PC-3 (cell line): Measurements from ENCODE around the gene RHEBL1. TPM values are rescaled to one million over a fixed set of nuclear protein-coding genes. Genes with fewer than 3 reads are reported as not detected.

Experiments used
- ATAC-seq: fragments of 200-7000 bp; cut with Tn5 transposase; 2 replicates; pipeline ENCODE4 v1.9.1; 2020; ENCODE audit warnings: mild to moderate bottlenecking, moderate library complexity
- BruUV-seq: library from RNA; stranded (reverse); fragments of 400-500 nt; replicated peaks from 2 replicates; lab custom pipeline; 2021; lab: Mats Ljungman, UMichigan
- CTCF ChIA-PET: fragments of 300-600 bp; sonication (Branson Sonifier 250); formaldehyde crosslinking; loops from one replicate; lab custom pipeline; 2022; ENCODE audit warnings: antibody characterized with exemption; lab: Charles Lee
- POLR2A ChIA-PET: fragments of 300-600 bp; sonication (Branson Sonifier 250); formaldehyde crosslinking; loops from one replicate; lab custom pipeline; 2022; ENCODE audit warnings: antibody characterized with exemption; ENCODE audit not compliant: unreplicated experiment; lab: Charles Lee
- DNase-seq: peaks from one replicate; pipeline ENCODE4 v3.0.0-alpha.2; 2015
- H2AFZ ChIP-seq: fragments of 300-600 bp; sonication (generic); 2 replicates; pipeline ENCODE4 v1.6.0; 2016; ENCODE audit warnings: antibody characterized with exemption, low read length
- H3F3A ChIP-seq: fragments of 300-600 bp; sonication (generic); one replicate; pipeline ENCODE4 v1.6.0; 2017; ENCODE audit warnings: antibody characterized with exemption, low read length, control low read depth, mild to moderate bottlenecking; ENCODE audit not compliant: unreplicated experiment
- H3K27ac ChIP-seq: fragments of 300-600 bp; sonication (generic); 2 replicates; pipeline ENCODE4 v1.5.1; 2016; ENCODE audit warnings: mild to moderate bottlenecking, low read length
- H3K27me3 ChIP-seq: fragments of 300-600 bp; sonication (generic); 2 replicates; pipeline ENCODE4 v1.6.1; 2016; ENCODE audit warnings: low read length, mixed read lengths
- H3K36me3 ChIP-seq: fragments of 300-600 bp; sonication (generic); 2 replicates; pipeline ENCODE4 v1.6.1; 2016; ENCODE audit warnings: low read depth, mixed run types, low read length, mixed read lengths
- H3K4me1 ChIP-seq: fragments of 300-600 bp; sonication (generic); 2 replicates; pipeline ENCODE4 v1.5.1; 2016; ENCODE audit warnings: low read length; ENCODE audit not compliant: insufficient read depth
- H3K4me2 ChIP-seq: fragments of 300-600 bp; sonication (generic); 2 replicates; pipeline ENCODE4 v1.6.0; 2016; ENCODE audit warnings: low read length
- H3K4me3 ChIP-seq: fragments of 300-600 bp; sonication (generic); 2 replicates; pipeline ENCODE4 v1.5.1; 2016; ENCODE audit warnings: mild to moderate bottlenecking, low read length, mixed read lengths
- H3K79me2 ChIP-seq: fragments of 300-600 bp; sonication (generic); 2 replicates; pipeline ENCODE4 v1.6.1; 2017; ENCODE audit warnings: low read length, mixed read lengths
- H3K9ac ChIP-seq: fragments of 300-600 bp; sonication (generic); 2 replicates; pipeline ENCODE4 v1.6.0; 2016; ENCODE audit warnings: mild to moderate bottlenecking, low read length
- H3K9me2 ChIP-seq: fragments of 300-600 bp; sonication (generic); replicated peaks from 2 replicates; pipeline ENCODE4 v1.6.1; 2016; ENCODE audit warnings: mixed run types, low read length, mixed read lengths
- H3K9me3 ChIP-seq: fragments of 300-600 bp; sonication (generic); 2 replicates; pipeline ENCODE4 v1.6.1; 2016; ENCODE audit warnings: low read length, mixed read lengths
- H4K20me1 ChIP-seq: fragments of 300-600 bp; sonication (generic); 2 replicates; pipeline ENCODE4 v1.6.1; 2016; ENCODE audit warnings: low read length, mixed read lengths
- intact Hi-C: fragments of 100-400 bp; cut with micrococcal nuclease; formaldehyde crosslinking; loops from 2 replicates; pipeline ENCODE4 v1.9.0; 2023
- total RNA-seq: library from RNA; depleted of rRNA; stranded (reverse); fragments of >200 nt; gene quantifications from 2 replicates; pipeline ENCODE4 v1.2.3, GENCODE V29; 2014; rRNA removed
- TF ChIP-seq, protein P1 (sequence below): fragments of 300-600 bp; sonication (generic); conservative IDR thresholded peaks from 2 replicates; pipeline ENCODE4 v1.5.1; 2017; ENCODE audit warnings: antibody characterized with exemption, low read depth, mild to moderate bottlenecking, low read length

The RHEBL1 gene
- total RNA-seq, 1 experiment from 2014 or later, result 5.0 TPM

DNA sequence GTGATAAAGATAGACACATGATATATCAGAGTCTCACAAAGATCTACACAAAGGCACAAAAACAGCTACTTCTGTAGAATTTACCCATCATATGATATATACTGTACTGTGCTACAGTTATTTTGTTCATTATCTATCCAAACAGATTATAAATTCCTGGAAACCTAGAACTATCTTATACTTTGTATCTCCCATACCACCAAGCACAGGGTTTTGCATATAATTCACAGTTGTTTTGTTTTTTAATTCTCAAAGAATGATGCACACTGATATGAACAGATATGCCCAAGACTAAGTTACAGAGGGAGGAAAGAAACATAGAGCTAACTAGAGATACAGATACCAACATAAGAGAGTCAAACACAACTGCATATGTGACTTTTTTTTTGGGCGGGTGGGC is 54.6 kb downstream of the RHEBL1 start:
- no peaks in the 10 kb centered on the region for H3K9me2 ChIP-seq
- POLR2A ChIA-PET, result interaction anchor here (0.7 kb wide), 1 partner anchor 18 kb away, joined by 6 read pairs; no protein-coding TSS in a partner anchor

More for the DNA sequence above, 54.6 kb downstream of the RHEBL1 start:
- peaks cover 11% of the 10 kb centered on the region; the same call in 1 of the 2 replicates for H3K36me3 ChIP-seq
- no peaks in the 10 kb centered on the region for H3K9me3 ChIP-seq
- intact Hi-C loops, result no loop called here
- no peak overlapping the region for H3K4me3 ChIP-seq
- peaks cover 4% of the 10 kb centered on the region for H3F3A ChIP-seq
- no peak for DNase-seq
- TF ChIP-seq, protein P1, sequence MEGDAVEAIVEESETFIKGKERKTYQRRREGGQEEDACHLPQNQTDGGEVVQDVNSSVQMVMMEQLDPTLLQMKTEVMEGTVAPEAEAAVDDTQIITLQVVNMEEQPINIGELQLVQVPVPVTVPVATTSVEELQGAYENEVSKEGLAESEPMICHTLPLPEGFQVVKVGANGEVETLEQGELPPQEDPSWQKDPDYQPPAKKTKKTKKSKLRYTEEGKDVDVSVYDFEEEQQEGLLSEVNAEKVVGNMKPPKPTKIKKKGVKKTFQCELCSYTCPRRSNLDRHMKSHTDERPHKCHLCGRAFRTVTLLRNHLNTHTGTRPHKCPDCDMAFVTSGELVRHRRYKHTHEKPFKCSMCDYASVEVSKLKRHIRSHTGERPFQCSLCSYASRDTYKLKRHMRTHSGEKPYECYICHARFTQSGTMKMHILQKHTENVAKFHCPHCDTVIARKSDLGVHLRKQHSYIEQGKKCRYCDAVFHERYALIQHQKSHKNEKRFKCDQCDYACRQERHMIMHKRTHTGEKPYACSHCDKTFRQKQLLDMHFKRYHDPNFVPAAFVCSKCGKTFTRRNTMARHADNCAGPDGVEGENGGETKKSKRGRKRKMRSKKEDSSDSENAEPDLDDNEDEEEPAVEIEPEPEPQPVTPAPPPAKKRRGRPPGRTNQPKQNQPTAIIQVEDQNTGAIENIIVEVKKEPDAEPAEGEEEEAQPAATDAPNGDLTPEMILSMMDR, result no peak
- ATAC-seq, result no peak
- no peaks in the 10 kb centered on the region for H4K20me1 ChIP-seq
- H3K79me2 ChIP-seq, result peaks cover 34% of the 10 kb centered on the region
- no peak overlapping the region for H2AFZ ChIP-seq
- peaks cover 18% of the 10 kb centered on the region for H3K4me1 ChIP-seq
- H3K9ac ChIP-seq, result no peak overlapping the region
- no peaks in the 10 kb centered on the region for H3K27me3 ChIP-seq
- CTCF ChIA-PET, result interaction anchor here (0.5 to 1.2 kb wide), 3 partner anchors 18 to 115 kb away, joined by 3 to 6 read pairs (median 4); no protein-coding TSS in a partner anchor
- no peak overlapping the region for H3K27ac ChIP-seq
- no TSS peak for BruUV-seq
- H3K4me2 ChIP-seq, result no peak overlapping the region

Other genes starting within 250 kb of the RHEBL1 start
- 102 and 105 TPM in 2 replicates for gene DDX23, start 217.8 kb downstream of the RHEBL1 start, total RNA-seq
- gene RND1, start 204.1 kb downstream of the RHEBL1 start, total RNA-seq, result 7.6 and 8.3 TPM in 2 replicates
- 9.7 and 16.4 TPM in 2 replicates for gene FKBP11, start 144.5 kb downstream of the RHEBL1 start, total RNA-seq
- gene ARF3, start 112.5 kb downstream of the RHEBL1 start, total RNA-seq, result 85.5 and 93.0 TPM in 2 replicates
- gene WNT10B, start 98.2 kb downstream of the RHEBL1 start, total RNA-seq, result 3.7 and 7.4 TPM in 2 replicates
- not detected in 2 replicates for gene WNT1, start 91.7 kb downstream of the RHEBL1 start, total RNA-seq
- 3.5 and 5.6 TPM in 2 replicates for gene DDN, start 70.6 kb downstream of the RHEBL1 start, total RNA-seq
- 62.1 and 66.5 TPM in 2 replicates for gene PRKAG1, start 51.2 kb downstream of the RHEBL1 start, total RNA-seq
- 41.9 and 51.7 TPM in 2 replicates for gene KMT2D, start 9.2 kb downstream of the RHEBL1 start, total RNA-seq
- 0.04 and 0.23 TPM in 2 replicates for gene DHH, start 24.8 kb upstream of the RHEBL1 start, total RNA-seq
- 17.1 and 18.5 TPM in 2 replicates for gene LMBR1L, start 40.9 kb upstream of the RHEBL1 start, total RNA-seq
- 4,374 and 4,720 TPM in 2 replicates for gene TUBA1B, start 61.4 kb upstream of the RHEBL1 start, total RNA-seq
- 46.1 and 46.9 TPM in 2 replicates for gene TUBA1A, start 119.1 kb upstream of the RHEBL1 start, total RNA-seq
- 1,285 and 1,376 TPM in 2 replicates for gene TUBA1C, start 195.1 kb upstream of the RHEBL1 start, total RNA-seq
- 0.15 TPM in 1 of 2 replicates, not detected in the other for gene PRPH, start 225.2 kb upstream of the RHEBL1 start, total RNA-seq